GM19025 (cell line): ENCODE measurements around the gene MSANTD1.

ENCODE experiments used
- ATAC-seq: cut with Tn5 transposase; IDR thresholded peaks from one replicate; pipeline ENCODE4 v1.9.1; 2021; ENCODE audit warnings: mild to moderate bottlenecking, low read depth, moderate library complexity; ENCODE audit not compliant: unreplicated experiment

MSANTD1 gene

DNA sequence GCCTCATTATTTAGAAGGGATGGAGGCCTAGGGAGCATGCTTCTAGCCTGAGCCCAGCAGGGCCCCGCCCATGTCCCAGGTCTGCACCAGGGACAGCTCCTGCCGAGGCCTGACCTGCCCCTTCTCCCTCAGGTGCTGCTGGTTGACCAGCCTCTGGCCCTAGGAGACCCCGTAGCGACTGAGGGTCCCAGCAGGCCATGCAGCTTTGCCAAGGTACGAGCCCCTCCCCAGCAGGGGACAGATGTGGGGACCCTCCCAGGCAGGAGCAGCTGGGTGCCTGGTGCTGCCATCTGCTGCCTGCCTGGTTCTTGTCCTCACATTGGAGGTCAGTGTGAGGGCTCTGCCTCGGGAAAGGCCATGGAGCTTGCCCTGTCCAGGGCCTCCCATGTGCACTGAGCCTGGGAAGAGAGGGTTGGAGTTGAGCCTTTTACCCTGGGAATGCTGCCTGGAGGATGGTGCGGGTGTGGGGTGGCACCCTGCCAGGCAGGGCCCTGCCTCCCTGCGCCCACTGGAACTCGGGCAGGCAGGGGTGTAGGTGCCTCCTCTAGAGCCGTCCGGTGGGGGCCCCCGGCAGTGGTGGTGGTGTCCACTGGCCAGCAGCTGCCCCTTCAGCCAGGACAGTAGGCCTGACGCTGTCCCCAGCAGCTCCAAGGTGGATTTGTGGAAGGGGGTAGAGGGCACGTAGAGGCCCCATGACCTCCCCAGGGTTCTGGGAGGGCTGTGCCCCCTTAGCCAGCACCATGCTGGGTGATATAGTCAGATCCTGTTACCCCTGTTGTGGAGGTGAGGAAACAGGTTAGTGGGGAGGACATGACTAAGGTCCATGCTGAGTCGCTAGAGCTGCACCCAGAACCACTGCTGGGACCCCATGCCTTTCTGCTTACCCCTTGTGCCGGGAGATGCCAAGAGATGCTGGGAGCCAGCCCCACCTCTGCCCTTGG lies 2.2 kb upstream of the MSANTD1 start:
- no peak for ATAC-seq

DNA sequence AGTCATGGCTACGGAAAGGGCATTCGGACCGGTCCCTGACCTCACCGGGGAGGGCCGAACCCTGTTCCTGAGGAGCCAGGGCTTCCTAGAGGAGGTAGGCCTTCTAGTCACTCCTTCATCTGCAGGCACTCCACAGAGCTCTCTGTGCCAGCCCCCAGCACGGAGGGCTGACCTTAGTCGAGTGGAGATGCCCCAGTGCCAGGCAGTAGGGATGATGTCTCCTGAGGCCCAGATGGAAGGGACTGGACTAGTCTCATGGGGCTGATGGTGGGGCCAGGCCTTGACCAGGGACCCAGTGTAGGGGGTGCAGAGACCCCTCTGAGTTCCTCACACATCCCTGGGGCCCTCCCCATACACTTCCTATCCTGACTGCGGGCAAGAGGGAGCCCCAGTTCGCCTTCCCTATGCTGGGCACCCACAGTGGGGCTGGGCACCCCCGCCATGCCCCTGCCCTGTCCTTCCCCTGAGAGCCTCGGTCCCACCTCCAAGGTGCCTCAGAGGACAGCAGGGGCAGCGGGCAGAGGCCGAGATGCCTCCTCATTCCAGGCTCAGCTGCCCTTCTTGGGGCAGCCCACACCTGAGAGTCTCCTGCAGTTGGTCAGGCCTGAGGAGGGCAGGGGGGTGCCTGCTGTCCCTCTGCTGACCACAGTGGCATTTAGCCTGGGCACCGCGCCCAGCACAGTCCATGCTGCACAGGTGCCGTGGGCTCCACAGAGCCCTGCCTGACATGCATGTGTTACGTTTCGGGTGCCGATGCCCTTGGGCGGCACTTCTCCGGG lies 1.4 kb upstream of the MSANTD1 start:
- ATAC-seq: no peak

DNA sequence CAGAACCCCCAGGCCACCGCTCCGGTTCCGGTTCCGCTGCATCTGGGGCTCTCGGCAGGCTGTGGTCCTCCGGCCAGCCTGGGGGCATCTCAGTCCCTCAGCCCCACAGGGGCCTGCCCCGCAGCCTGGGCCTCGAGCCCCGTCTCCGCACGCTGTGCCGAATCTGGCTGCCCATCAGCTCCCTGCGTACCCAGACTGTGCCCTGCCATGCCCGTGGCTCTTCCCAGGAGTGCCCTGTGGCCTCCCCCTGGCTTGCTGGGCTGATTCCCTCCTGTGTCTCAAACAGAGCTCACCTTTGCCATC lies 830 bp upstream of the MSANTD1 start:
- no peak for ATAC-seq

DNA sequence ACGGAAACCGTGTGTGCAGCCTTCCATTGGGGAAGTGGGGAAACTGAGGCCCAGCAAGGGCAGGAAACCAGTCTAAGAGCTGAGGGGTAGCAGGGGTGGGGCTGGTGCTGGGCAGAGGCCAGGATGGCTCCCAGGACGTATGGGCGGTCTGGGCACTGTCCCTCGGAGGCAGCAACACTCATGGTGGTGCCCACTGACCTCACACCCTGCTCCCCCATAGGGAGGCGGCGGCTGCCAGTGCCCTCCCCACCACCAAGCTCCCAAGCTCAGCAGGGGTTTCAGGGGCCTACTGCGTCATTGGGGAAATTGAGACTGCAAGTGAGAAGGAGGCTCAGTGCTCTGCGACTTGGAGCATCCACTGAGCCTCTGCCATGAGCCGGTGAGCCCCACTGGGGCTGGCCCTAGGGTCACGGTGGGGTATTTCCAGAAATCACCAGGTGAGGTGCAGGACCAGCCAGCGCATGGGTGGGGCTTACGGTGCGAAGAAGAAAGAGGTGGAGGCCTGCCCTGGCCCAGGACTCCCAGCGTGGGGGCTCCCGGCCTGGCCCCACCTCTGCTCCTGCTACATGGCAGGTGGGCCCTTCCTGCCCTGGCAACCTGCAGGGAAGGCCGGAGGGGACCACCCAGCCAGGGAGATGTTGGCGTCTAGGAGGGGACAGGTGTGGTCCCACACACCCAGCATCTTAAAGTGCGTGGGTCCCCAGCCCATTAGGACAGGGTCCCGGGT lies 915 bp downstream of the MSANTD1 start:
- no peak for ATAC-seq

DNA sequence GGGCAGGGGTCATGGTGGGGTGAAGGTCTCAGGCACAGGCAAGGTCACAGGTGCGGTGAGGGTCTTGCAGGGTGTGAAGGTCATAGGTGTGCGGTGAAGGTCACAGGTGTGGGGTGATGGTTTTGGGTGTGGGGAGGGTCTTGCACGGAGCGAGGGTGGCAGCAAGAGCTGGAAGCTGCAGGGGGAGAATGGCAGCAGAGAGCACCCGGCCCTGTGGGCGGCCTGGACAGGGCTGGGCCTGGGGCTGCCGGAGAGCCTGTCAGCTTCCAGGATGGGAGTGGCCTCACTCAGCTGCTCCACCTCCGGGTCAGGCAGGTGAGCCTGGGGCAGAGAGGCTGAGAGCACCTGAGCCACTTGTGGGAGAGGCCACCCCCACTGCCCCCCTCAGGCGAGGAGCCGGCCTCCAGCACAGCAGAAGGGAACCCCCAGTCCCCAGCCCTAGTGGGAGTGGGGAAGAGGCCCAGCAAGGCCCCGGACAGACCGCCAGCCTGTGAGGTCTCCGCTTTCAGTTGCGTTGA lies 1.5 kb downstream of the MSANTD1 start:
- no peak for ATAC-seq

DNA sequence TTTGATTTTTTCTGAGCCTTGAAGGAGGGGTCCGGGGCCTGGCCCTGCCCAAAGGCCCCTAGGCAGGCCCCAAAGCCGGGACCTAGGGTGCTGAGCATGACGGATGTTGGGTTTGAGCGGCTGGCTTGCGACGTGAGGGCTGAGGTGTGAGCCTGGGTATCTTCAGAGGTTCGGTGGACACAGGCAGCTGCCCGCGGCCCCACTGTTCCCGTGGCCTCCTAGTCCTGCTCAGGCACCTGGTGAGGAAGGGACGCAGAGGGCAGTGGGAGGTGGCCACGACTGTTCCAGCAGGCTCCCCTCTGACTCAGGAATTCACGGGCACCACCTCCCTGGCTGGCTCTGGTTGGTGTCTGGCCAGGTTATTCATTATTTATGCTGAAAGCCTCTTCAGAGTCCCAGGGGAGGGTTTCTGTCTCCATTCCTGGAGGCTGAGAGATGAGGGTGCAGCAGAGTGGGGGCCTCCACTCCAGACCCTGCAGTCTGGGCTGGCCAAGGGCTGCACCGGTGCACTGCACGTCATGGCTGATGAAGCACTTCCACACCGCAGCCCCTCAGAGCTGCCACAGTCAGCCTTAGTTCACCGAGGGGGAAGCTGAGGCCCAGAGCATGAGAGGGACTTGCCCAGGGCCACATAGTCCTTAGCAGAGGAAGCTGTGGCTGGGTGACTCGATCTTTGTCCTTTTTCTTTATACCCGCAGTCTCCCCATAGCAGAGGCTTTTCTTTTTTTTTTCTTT lies 2.2 kb downstream of the MSANTD1 start:
- ATAC-seq: no peak

DNA sequence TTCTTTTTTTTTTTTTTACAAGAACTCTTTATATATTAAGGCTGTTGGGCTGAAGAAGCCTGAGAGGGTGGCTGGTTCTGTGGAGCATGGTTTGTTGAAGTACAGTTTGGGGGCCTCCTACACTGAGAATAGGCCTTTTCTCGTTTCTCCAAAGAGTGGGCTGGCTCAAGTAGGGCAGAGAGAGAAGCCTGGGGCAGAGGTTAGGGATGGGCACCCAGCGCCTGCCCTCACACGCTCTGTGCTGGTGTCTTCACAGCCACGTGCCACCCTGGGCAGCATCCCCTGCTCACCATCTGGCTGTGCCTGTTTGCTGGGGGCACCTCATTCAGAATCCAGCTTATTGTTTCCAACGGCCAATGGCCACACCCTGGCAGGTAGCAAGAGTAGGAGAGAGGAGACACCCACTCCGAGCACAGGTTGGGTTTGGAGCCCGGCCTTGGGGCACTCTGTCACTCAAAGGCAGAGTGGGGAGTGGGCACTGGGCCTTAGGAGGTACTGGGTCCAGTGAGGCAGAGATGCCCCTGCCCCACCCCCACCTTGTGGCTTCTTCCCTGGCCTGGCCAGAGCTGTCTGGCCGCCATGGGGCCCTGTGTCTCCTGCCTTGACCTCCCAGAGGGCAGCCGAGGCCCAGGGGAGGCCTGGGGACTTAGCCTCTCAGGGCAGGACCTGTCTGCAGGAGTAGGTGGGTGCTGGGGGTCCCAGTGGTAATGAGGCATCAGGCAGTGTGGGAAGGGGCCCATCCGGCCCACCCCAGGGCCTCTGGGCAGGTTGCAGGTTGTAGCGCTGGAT lies 2.9 kb downstream of the MSANTD1 start:
- no peak for ATAC-seq

DNA sequence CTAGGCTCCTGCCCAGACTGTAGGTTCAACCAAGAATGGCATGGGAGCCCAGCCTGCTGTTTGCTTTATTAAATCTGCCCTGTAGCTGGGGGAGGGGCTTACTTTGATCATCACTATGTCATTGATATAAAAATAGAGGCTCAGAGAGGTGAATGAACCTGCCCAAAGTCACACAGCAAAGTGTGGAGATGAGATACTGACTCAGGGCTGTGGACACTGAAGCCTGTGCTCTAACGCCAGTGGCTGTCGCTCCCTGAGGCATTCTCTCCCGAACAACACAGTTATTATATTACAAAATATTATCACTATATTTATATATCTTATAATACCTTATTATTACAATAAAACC lies 3.5 kb downstream of the MSANTD1 start:
- no peak for ATAC-seq

DNA sequence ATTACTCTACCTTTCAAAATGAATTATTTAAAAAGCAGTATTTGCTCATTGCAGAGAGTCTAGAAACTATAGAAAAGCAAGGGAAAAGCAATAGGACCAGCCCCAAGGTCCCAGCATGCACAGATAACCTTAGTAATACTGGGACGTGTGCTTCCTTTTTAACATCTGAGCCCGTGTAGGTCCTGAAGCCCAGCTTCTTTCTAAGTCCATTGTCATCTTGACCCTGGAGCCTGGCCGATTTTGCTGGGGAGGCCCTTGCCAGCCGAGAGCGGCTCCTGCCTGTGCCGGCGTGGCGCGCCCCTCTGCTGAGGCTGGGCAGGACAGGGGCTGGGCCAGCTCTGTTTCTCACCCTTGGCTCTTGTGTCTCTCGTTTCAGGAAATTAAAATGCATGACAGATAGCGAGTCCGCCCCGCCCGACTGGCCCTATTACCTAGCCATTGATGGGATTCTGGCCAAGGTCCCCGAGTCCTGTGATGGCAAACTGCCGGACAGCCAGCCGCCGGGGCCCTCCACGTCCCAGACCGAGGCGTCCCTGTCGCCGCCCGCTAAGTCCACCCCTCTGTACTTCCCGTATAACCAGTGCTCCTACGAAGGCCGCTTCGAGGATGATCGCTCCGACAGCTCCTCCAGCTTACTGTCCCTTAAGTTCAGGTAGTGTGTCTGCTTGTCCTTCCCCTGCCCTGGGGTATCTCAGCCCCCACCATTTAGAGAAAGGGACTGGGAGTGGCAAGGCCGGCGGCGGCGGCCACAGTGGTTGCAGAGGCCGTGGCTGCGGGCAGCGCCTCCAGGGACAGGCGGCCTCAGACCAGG lies 4.1 kb downstream of the MSANTD1 start:
- no peak for ATAC-seq

DNA sequence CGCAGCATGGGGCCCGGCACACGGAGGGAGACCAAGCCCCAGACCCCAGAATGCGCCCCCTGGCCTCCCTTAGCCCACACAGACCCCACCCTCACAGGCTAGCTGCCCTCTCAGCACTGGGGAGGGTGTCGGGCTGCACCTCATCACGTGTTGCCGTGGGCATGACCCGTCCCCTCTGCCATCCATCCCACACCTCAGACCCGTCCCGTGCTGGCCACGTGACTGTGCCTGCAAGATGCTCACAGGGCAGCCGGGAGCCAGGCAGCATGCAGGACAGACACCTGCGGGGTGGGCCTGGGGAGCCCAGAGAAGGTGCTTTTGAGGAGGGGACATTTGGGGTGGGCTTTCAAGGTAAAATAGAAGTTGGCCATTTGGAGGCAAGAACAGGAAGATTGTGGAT lies 4.8 kb downstream of the MSANTD1 start:
- no peak for ATAC-seq

DNA sequence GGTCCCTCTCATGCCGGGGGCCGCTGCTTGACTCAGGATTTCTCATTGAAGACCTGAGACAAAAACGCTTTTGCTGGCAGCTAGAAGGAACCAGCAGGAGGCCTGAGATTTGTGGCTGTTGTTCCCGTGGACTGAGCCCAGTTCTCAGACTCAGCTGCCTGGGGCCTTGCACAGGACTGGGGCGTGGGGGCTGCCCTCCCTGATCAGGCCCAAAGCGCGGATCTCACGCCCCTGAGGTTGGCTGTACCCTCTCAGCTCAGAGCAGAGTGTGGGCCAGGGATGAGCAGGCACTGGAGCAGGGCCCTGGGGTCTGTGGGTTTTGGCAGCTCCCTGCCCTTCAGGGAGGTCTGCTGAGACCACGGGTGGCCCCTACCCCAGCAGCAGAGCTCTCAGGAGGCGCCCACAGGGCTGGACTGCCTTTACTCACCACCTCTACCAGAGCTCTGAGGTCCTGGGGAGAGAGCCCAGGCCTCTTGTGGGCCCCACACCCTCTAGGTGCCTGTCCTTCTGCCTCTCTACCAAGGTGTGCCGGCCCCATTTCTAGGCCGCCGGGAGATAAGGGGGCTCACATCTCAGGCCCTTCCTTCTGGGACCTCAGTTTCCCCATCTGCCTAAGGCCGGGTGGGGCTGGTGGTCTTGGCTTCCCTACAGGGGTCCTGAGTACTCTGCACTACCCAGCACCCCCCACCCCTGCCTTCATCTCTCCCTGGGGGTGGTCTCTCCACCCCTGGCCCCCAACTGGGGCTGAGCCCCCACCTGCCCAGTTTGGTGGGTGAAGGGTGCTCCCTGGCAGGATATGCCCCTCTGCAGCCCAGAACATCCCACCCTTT lies 5.6 kb downstream of the MSANTD1 start:
- no peak for ATAC-seq

DNA sequence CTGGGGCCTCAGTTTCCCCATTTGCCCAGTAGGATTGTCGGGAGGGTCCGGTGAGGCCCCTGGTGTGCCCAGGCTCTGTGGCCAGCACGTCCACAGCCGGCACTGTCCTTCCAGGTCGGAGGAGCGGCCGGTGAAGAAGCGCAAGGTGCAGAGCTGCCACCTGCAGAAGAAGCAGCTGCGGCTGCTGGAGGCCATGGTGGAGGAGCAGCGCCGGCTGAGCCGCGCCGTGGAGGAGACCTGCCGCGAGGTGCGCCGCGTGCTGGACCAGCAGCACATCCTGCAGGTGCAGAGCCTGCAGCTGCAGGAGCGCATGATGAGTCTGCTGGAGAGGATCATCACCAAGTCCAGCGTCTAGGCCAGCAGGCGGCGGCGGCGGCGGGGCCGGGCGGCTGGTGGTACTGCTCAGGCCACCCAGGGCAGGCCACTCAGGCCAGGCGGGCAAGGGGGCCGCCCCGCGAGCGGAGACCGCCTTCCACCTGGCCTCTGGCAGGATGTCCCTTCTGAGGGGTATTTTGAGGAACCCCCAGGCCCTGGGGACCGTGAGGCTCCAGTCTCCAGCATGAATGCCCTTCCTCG lies 6.7 kb downstream of the MSANTD1 start:
- ATAC-seq: no peak

DNA sequence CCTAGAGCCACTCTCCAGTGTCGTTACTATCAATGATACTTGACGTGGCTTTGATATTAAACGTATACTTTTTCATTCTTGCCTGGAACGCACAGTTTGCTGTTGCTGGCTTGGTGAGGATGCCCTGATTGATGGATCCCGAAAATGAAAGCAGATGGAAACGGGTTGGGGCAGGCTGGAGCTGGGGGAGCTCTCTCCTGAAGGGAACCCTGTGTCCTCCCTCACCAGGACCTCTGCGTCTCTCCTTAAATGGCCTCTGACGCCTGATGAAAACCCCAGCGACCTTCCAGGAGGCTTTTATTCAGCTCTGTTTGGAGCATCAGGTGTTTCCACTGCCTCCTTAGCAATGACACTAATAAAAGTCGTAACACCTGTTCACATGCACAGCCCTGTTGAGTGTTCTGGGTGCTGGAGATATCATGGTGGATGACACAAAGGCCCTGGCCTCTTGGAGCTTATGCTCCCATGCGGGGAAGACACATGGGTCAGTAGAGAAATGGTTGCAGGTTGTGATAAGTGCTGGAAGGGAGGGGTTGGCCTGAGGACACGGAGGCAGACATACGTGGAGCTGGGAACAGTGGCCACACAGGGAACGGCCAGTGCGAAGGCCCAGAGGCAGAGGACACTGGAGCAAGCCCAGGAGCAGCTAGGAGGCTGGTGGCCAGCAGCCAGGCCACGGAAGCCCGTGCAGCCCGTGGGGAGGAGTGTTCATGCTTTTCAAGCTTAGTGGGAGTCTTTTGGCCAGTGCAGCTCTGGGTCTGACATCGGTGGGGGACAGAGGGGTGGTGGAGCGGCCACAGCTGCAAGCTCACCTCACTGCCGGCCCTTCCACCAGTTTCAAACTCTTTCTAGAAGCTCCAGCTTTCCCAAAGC lies 7.5 kb downstream of the MSANTD1 start:
- ATAC-seq: no peak

DNA sequence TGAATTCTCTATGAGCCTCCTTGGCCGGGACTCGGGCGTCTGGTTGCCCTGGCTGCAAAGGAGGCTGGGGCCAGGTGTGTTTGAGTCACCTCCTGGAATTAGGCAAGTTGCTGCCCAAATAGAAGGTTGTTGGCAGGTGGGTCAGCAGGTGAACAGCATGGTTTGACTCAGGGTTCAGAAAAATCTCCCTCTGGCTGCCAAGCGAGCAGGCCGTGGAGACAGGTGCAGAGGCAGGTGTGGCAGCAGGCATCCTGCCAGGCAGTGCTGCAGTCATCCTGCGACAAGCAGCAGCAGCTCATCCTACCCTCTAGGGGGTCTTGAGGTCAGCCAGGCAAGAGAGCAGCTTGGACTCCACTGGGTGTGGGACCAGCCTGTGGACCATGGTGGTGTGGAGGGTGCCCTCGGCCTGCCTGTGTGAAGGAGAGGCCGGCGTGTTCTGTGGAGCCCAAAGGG lies 8.2 kb downstream of the MSANTD1 start:
- no peak for ATAC-seq

DNA sequence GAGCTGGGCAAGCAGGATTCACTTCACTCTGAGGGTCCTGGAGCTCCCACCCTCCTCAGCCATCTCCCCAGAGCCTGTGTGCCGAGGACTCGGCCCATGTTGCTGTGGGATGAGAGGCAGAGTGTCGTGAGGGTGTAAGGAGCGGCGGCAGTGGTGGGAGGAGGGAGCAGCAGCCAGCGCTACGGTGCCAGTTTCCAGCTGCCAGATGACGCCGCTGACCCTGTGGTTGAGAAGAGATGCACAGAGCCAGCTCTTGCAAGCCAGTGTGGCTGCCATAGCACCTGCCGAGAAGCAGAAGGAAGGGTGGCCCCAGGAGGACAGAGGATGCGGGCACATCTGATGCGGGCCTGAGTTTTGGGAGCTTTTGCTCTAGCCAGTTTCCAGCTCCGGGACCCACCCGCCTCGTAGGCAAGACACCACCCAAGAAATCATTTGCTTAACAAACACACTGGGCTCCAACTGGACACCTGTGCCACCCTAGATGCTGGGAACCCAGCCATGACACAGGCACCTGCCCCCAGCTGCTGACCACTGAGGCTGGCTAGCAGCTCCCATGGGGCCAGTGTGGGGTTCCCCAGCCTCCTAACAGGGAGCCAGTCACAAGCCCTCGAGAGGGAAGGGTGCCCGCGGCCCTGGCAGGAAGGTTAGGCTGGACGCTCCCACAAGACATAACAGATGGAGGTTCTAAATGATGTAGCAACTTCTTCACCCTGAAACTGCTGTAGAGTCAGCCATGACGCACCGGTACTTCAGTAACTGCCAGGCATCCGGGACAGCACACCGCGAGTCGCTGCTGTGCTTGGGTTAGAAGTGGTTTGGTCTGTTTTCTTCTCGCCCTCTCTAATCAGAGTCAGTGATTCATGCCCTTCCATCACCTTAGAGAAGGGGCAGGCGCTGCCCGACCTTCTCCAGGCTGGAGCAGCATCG lies 8.9 kb downstream of the MSANTD1 start:
- ATAC-seq: peak; percentile 67
